Measurements from ENCODE around the gene ABTB1. TPM values are rescaled to one million over a fixed set of nuclear protein-coding genes. Genes with fewer than 3 reads are reported as not detected.

The ABTB1 gene
- total and polyA plus RNA-seq, 2 of the 13 experiments (the other 11 are each of a cell fraction or from before 2014, with no cell fraction given): 0.42 to 14.5 TPM

DNA sequence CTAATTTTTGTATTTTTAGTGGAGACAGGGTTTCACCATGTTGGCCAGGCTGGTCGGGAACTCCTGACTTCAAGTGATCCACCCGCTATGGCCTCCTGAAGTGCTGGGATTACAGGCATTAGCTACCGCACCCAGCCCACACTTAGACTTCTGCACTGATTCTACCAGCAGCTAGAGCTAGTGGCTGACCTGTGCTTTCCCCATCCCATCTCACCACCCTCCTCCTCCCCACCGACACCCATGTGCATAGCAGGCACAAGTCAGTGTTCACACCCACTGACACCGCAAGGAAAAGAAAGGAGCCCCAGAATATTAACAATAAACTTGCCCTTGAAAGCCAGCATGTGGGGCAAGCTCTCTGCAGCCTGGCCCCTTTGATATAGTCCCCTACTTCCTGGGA, 11.2 kb upstream of the ABTB1 start:
- H3K4me3 ChIP-seq (replicated peaks in 1 of 3; ENCODE audit: insufficient read depth in 1 of 3, low read depth in 2 of 3, low read length in 3 of 3): no peak overlapping the region
- ATAC-seq (no peak), DNase-seq (ENCODE audit: low spot score) (no peak), FAIRE-seq (no peak)
- no peaks in the 10 kb centered on the region for H3K9me3 ChIP-seq (ENCODE audit: low read length)
- H3K4me2 ChIP-seq (ENCODE audit: low read depth, low read length): no peak overlapping the region
- CTCF ChIA-PET (ENCODE audit: low intra/inter-chr PET ratio, low total read pairs): no interaction called here
- in situ Hi-C loops (cut with HindIII; ENCODE audit: extremely low pct_ligation_motif_present, low pct_unique_long_range_greater_than_20kb) (no loop called here), intact Hi-C loops (cut with micrococcal nuclease; ENCODE audit: unreplicated experiment) (no loop called here)
- H3K27ac ChIP-seq (ENCODE audit: extremely low read length, insufficient read depth, low read length): no peak overlapping the region
- H3K4me1 ChIP-seq (ENCODE audit: insufficient read depth, low read length): no peaks in the 10 kb centered on the region
- H2AFZ ChIP-seq (ENCODE audit: low read length): no peak overlapping the region
- TF ChIP-seq, protein P1, sequence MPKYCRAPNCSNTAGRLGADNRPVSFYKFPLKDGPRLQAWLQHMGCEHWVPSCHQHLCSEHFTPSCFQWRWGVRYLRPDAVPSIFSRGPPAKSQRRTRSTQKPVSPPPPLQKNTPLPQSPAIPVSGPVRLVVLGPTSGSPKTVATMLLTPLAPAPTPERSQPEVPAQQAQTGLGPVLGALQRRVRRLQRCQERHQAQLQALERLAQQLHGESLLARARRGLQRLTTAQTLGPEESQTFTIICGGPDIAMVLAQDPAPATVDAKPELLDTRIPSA (CRISPR knock-in tag; IDR thresholded peaks at IDR 0.05; ENCODE audit: borderline replicate concordance): no peak
- no peak for TF ChIP-seq REXO4 (CRISPR knock-in tag; IDR thresholded peaks at IDR 0.05; ENCODE audit: borderline replicate concordance)
- TF ChIP-seq SP5 (CRISPR knock-in tag; IDR thresholded peaks at IDR 0.05; ENCODE audit: borderline replicate concordance, low read depth): no peak
- TF ChIP-seq, protein P2, sequence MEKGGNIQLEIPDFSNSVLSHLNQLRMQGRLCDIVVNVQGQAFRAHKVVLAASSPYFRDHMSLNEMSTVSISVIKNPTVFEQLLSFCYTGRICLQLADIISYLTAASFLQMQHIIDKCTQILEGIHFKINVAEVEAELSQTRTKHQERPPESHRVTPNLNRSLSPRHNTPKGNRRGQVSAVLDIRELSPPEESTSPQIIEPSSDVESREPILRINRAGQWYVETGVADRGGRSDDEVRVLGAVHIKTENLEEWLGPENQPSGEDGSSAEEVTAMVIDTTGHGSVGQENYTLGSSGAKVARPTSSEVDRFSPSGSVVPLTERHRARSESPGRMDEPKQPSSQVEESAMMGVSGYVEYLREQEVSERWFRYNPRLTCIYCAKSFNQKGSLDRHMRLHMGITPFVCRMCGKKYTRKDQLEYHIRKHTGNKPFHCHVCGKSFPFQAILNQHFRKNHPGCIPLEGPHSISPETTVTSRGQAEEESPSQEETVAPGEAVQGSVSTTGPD (CRISPR knock-in tag; IDR thresholded peaks at IDR 0.05): no peak
- TF ChIP-seq ZNF83 (CRISPR knock-in tag; IDR thresholded peaks at IDR 0.05; ENCODE audit: borderline replicate concordance): no peak
- TF ChIP-seq, protein P3, sequence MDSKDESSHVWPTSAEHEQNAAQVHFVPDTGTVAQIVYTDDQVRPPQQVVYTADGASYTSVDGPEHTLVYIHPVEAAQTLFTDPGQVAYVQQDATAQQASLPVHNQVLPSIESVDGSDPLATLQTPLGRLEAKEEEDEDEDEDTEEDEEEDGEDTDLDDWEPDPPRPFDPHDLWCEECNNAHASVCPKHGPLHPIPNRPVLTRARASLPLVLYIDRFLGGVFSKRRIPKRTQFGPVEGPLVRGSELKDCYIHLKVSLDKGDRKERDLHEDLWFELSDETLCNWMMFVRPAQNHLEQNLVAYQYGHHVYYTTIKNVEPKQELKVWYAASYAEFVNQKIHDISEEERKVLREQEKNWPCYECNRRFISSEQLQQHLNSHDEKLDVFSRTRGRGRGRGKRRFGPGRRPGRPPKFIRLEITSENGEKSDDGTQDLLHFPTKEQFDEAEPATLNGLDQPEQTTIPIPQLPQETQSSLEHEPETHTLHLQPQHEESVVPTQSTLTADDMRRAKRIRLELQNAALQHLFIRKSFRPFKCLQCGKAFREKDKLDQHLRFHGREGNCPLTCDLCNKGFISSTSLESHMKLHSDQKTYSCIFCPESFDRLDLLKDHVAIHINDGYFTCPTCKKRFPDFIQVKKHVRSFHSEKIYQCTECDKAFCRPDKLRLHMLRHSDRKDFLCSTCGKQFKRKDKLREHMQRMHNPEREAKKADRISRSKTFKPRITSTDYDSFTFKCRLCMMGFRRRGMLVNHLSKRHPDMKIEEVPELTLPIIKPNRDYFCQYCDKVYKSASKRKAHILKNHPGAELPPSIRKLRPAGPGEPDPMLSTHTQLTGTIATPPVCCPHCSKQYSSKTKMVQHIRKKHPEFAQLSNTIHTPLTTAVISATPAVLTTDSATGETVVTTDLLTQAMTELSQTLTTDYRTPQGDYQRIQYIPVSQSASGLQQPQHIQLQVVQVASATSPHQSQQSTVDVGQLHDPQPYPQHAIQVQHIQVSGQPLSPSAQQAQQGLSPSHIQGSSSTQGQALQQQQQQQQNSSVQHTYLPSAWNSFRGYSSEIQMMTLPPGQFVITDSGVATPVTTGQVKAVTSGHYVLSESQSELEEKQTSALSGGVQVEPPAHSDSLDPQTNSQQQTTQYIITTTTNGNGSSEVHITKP (CRISPR knock-in tag; IDR thresholded peaks at IDR 0.05; ENCODE audit: low read depth): no peak
- TF ChIP-seq POGZ (CRISPR knock-in tag; IDR thresholded peaks at IDR 0.05): no peak
- TF ChIP-seq CEBPG (CRISPR knock-in tag; IDR thresholded peaks at IDR 0.05): no peak
- no TSS peak for BruUV-seq (replicated peaks)
- H3K9ac ChIP-seq (ENCODE audit: insufficient read depth, low read depth, low read length): no peak overlapping the region
- no peaks in the 10 kb centered on the region for H3K27me3 ChIP-seq (ENCODE audit: control insufficient read depth in 1 of 2, insufficient read depth in 2 of 2, low read length in 2 of 2)
- H4K20me1 ChIP-seq (ENCODE audit: insufficient read depth, low read length): no peaks in the 10 kb centered on the region
- no peaks in the 10 kb centered on the region for H3K79me2 ChIP-seq (ENCODE audit: insufficient read depth, low read length)
- WGBS (ENCODE audit: low lambda C conversion rate): 100% methylated on average over 4 of the region's 5 CpGs
- peaks cover 4 to 9% of the 10 kb centered on the region in 2 experiments; a peak in 3 of 5 replicates for H3K36me3 ChIP-seq (replicated peaks in 1 of 2; ENCODE audit: control insufficient read depth in 1 of 2, insufficient read depth in 2 of 2, low read length in 2 of 2)
- POLR2A ChIA-PET: no interaction called here

Measured in HepG2 (cell line).